AG08396 (cell line): Measurements from ENCODE around the gene ENAH.
"Not testable (repeated sequence)": the region's sequence is repeated elsewhere in the genome, so short reads cannot be mapped to it uniquely, and the experiment has no call there.

Experiments
- DNase-seq: peaks from one replicate; pipeline ENCODE4 v3.0.0; 2012; ENCODE audit warnings: low spot score, mixed read lengths

Gene ENAH

DNA sequence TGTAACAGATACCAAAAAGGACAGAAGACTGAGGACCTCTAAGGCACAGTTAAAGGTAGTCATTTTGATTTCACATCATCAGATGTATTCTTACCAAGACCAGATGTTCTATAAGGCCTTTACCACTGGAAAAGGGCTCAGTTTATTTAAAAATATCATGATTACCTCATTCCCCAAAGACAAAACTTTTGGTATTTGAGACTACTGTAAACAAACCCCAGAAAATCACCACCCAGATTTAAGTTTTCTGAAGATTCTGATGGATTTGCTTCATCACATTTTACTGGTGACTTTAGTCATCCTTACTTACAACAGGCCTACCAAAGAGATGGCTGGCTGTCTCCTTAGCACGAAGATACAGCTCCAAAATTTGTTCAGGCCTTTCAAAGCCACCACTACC is 8.3 kb downstream of the ENAH start:
- DNase-seq = no peak

DNA sequence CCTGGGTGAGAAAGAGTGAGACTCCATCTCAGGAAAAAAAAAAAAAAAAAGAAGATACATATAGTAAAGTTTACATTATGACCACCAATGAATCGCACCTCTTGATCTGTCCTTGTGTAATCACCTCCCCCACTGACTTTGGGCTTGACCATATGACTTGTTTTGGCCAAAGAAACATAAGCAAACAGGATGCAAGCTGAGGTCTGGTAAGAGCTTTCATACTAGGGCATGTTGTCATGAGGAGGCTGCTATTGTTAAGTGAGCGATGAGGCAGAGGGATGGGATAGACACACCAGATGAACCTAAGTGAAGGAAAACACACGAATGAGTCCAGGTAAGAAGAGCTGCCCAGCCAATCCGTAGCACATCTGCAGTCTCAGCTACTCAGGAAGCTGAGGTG is 10.7 kb downstream of the ENAH start:
- no peak for DNase-seq

GRCh38 chr1:225638853-225639252 is 14.1 kb downstream of the ENAH start:
- no peak for DNase-seq

- no peak for DNase-seq
These were observed 15.2 kb downstream of the ENAH start for GRCh38 chr1:225637651-225638199.

DNA sequence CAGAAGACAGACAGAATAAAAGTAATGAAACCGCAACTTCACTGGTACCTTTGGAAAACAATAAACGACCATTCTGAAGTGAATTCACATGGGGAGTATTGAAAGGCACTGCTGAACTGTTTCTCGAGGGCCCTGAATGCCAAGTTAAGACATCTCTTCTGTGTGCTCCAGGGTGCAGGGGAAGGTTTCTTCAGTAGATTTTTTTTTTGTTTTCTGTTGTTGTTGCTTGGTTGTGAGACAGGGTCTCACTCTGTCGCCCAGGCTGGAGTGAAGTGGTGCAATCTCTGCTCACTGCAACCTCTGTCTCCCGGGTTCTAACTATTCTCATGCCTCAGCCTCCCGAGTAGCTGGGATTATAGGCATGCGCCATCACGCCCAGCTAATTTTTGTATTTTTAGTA is 15.9 kb downstream of the ENAH start:
- not testable (repeated sequence) for DNase-seq

- DNase-seq = no peak
These were observed 17.3 kb downstream of the ENAH start for GRCh38 chr1:225635649-225636048.

DNA sequence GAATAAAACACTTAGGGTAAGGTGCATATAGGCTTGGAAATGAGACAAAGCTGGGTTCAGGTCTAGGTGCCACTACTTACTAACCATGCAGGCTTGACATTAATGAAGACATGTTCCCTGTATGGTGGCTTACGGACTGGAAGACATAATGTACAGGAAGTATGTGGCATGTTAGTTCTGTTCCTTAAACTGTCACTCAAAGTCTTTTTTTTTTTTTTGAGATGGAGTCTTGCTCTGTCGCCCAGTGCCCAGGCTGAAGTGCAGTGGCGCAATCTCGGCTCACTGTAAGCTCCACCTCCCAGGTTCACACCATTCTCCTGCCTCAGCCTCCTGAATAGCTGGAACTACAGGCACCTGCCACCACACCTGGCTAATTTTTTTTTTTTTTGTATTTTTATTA is 20.1 kb downstream of the ENAH start:
- not testable (repeated sequence) for DNase-seq

GRCh38 chr1:225631021-225631663 is 21.8 kb downstream of the ENAH start:
- DNase-seq = no peak

DNA sequence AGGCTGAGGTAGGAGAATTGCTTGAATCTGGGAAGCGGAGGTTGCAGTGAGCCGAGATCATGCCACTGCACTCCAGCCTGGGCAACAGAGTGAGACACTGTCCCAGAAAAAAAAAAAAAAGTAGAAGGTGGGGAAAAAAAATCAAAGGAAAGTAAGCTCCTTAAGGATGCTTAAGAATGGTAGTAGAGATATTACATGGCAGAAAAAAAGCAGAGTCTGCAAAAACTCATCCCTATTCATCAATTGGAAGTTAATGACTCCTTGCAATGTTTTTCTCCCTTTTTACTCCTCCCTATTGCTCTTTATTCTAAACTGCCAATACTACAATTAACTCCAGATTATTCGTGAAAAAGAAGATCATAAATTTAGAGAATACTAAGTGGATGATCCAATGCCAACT is 23.4 kb downstream of the ENAH start:
- DNase-seq = no peak

DNA sequence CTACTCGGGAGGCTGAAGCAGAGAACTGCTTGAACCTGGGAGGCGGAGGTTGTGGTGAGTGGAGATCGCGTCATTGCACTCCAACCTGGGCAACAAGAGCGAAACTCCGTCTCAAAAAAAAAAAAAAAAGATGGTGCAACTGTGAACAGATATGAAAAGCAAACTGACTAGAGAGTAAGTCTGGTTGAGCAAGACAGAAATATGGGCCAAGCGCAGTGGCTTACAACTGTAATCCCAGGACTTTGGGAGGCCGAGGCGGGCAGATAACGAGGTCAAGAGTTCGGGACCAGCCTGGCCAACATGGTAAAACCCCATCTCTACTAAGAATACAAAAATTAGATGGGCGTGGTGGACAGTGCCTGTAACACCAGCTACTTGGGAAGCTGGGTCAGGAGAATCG is 24.1 kb downstream of the ENAH start:
- not testable (repeated sequence) for DNase-seq

DNA sequence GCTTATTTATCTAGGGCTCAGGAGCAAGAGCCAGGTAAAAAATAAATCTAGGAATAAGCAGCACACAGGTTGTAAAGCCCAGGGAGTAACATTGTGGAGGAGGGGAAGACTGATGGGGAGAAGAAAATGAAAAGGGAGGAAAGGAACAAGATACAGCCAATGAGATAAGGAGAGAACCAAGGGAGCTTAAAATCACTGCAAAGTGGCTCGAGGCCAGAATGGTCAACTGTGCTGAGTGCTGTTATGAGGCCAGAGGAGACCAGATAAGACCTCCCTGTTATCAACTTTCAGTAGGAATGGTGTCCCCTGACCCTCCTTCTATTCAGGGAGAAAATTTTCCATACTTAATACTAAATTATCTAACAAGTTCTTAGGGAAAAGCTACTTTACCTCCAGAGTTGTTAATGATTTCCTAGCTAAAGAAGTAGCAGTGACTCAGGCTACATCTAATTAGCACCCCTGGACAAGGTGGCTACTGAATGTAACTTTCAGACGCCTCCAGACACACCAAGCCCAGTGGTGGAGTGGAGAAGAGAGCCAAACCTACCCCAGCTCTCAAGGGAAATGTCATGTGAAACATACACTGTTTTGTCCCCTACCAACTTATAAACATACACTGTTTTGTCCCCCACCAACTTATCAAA is 25.5 kb downstream of the ENAH start:
- DNase-seq = no peak

GRCh38 chr1:225626698-225627097 is 26.2 kb downstream of the ENAH start:
- peak; percentile 50 for DNase-seq

- DNase-seq = no peak
These were observed 35.0 kb downstream of the ENAH start for GRCh38 chr1:225617956-225618355.

GRCh38 chr1:225617479-225617878 is 35.4 kb downstream of the ENAH start:
- no peak for DNase-seq

GRCh38 chr1:225615403-225615790 is 37.5 kb downstream of the ENAH start:
- not testable (repeated sequence) for DNase-seq

GRCh38 chr1:225613006-225613405 is 39.9 kb downstream of the ENAH start:
- DNase-seq = no peak

DNA sequence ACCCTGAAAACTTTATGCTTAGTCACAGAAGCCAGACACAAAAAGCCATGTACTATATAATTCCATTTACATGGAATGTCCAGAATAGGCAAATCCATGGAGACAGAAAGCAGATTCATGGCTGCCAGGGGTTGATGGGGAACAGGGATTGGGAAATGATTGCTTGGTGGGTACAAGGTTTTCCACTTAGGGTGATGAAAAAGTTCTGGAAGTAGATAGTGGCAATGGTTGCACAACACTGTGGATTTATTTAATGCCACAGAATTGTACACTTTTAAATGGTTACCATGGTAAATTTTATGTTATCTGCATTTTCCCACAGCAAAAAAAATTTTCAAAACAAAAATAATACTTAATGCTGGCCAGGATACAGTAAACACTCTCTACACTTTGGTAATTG is 40.6 kb downstream of the ENAH start:
- DNase-seq = no peak

GRCh38 chr1:225611537-225612223 is 41.2 kb downstream of the ENAH start:
- no peak for DNase-seq

DNA sequence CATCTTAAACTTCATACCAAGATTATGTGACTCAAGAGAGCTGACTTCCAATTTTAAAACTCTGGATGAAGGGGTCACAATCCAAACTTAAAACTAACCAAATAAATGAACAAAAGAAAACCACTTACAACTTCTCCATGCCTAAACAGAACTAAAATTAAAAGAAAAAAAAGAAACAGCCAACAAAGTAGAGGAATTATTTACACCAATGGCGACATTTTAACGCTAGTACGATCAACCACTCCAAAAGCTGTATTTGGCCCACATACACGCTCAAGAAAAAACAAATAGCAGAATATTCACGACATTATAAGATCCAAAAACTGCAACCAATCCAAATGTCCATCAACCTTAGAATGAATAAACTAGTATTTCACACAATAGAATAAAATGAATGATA is 42.4 kb downstream of the ENAH start:
- no peak for DNase-seq

DNA sequence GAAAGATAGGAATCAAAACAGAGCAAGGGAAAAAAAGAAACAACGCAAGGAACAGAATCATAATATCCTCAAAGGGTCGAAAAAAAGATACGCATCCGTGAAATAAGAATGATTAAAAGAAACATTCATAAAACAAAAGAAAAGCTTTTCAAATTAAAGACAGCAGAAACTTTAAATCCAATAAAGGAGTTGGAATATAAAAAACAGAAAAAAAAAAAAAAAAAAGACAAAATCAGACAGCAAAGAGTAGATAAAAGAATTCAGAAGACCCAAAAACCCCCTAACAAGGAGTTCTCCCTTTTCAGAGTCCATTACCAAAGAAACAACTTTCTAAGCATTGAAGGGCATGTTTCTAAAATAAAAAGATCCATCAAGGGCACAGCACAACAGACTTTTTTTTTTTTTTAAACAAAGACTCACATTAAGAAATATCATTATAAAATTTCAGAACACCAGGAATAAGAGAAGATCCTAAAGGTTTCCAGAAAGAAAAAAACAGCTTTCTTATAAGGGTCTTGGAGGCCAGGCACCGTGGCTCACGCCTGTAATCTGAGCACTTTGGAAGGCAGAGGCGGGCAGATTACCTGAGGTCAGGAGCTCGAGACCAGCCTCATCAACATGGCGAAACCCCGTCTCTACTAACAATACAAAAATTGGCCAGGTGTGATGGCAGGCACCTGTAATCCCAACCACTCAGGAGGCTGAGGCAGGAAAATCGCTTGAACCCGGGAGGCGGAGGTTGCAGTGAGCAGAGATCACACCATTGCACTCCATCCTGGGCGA is 44.7 kb downstream of the ENAH start:
- no peak for DNase-seq

GRCh38 chr1:225607355-225607754 is 45.6 kb downstream of the ENAH start:
- DNase-seq = no peak
